ENCODE data around the gene OLA1. TPM values are rescaled to one million over a fixed set of nuclear protein-coding genes. Genes with fewer than 3 reads are reported as not detected.

The OLA1 gene
- total and polyA plus RNA-seq, 2 donors (not counting 1 experiment from before 2014, with no cell fraction given) = 13.9 to 47.7 TPM

- no peaks in the 10 kb centered on the region for H3K27me3 ChIP-seq (replicated peaks in 1 of 4; ENCODE audit: control extremely low read depth in 1 of 4, control insufficient read depth in 3 of 4, insufficient read depth in 4 of 4, low read length in 3 of 4)
- DNase-seq = no peak
- no peak overlapping the region for H3K4me2 ChIP-seq (replicated peaks; ENCODE audit: low read depth, low read length, poor library complexity, severe bottlenecking)
- H3K27ac ChIP-seq (ENCODE audit: low read length in 2 of 2) = no peak overlapping the region
- H3K9ac ChIP-seq (ENCODE audit: low read length) = no peak overlapping the region
- WGBS (ENCODE audit: insufficient coverage) = 87% methylated on average over 10 of the region's 18 CpGs
- no peaks in the 10 kb centered on the region for H4K20me1 ChIP-seq (ENCODE audit: control insufficient read depth, insufficient read depth, low read length, poor library complexity, severe bottlenecking)
- peaks cover 0 to 7% (median 0%) of the 10 kb centered on the region in 3 donors for H3K9me3 ChIP-seq (ENCODE audit: control extremely low read depth in 1 of 3, control insufficient read depth in 2 of 3, insufficient read depth in 1 of 3, low read length in 2 of 3)
- intact Hi-C loops (cut with micrococcal nuclease) = no loop called here
- CTCF ChIA-PET = no interaction called here
- H3K27me3 Mint-ChIP-seq = no peaks in the 10 kb centered on the region
- no peak overlapping the region for H3K4me3 Mint-ChIP-seq
- peaks cover 9% of the 10 kb centered on the region for H3K4me1 Mint-ChIP-seq
- no peak for ATAC-seq (ENCODE audit: low read depth)
- H3K79me2 ChIP-seq (ENCODE audit: control insufficient read depth, insufficient read depth, low read length) = no peaks in the 10 kb centered on the region
- H3K36me3 ChIP-seq (replicated peaks in 1 of 2; ENCODE audit: control extremely low read depth in 1 of 2, control insufficient read depth in 1 of 2, extremely low read depth in 1 of 2, insufficient read depth in 2 of 2, low read length in 1 of 2) = no peaks in the 10 kb centered on the region
- H3K4me1 ChIP-seq (ENCODE audit: control insufficient read depth in 2 of 2, insufficient read depth in 2 of 2, low read length in 2 of 2) = peaks cover 3 to 6% of the 10 kb centered on the region in 2 donors
- no peaks in the 10 kb centered on the region for H3K9me3 Mint-ChIP-seq (ENCODE audit: insufficient read depth)
- H2AFZ ChIP-seq (ENCODE audit: insufficient read depth, low read depth, low read length, poor library complexity, severe bottlenecking) = no peak overlapping the region
- POLR2A ChIA-PET = no interaction called here
- no peak for TF ChIP-seq EZH2 (IDR thresholded peaks at IDR 0.05; ENCODE audit: borderline replicate concordance, insufficient read depth, low read depth, low read length, poor library complexity, severe bottlenecking)
- TF ChIP-seq, protein P1, sequence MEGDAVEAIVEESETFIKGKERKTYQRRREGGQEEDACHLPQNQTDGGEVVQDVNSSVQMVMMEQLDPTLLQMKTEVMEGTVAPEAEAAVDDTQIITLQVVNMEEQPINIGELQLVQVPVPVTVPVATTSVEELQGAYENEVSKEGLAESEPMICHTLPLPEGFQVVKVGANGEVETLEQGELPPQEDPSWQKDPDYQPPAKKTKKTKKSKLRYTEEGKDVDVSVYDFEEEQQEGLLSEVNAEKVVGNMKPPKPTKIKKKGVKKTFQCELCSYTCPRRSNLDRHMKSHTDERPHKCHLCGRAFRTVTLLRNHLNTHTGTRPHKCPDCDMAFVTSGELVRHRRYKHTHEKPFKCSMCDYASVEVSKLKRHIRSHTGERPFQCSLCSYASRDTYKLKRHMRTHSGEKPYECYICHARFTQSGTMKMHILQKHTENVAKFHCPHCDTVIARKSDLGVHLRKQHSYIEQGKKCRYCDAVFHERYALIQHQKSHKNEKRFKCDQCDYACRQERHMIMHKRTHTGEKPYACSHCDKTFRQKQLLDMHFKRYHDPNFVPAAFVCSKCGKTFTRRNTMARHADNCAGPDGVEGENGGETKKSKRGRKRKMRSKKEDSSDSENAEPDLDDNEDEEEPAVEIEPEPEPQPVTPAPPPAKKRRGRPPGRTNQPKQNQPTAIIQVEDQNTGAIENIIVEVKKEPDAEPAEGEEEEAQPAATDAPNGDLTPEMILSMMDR (IDR thresholded peaks at IDR 0.05) = no peak
- H3K27ac Mint-ChIP-seq = no peak overlapping the region
- H3K4me3 ChIP-seq (ENCODE audit: control extremely low read depth in 1 of 5, extremely low read depth in 1 of 5, insufficient read depth in 1 of 5, low read depth in 2 of 5, low read length in 4 of 5) = no peak overlapping the region
Measured at GRCh38 chr2:174023591-174024523, 224.5 kb downstream of the OLA1 start.

Small RNA genes within 50 kb of the gene (small RNA-seq; reads per million reads assigned to genes)
- gene RF00019 (ENCODE audit: insufficient read length, low read depth, low replicate concordance) = not detected

Other genes with a start within 250 kb of the OLA1 start
- not detected in 2 replicates for gene SP9, start 86.4 kb upstream of the OLA1 start, total RNA-seq
- gene SP9, start 86.4 kb upstream of the OLA1 start, polyA plus RNA-seq = not detected in 2 replicates
- gene SCRN3, start 147.2 kb upstream of the OLA1 start, total RNA-seq = 16.9 and 21.6 TPM in 2 replicates
- gene SCRN3, start 147.2 kb upstream of the OLA1 start, polyA plus RNA-seq = 9.8 and 10.3 TPM in 2 replicates
- gene GPR155, start 238.5 kb upstream of the OLA1 start, total RNA-seq = 17.6 and 20.6 TPM in 2 replicates
- 4.2 and 4.9 TPM in 2 replicates for gene GPR155, start 238.5 kb upstream of the OLA1 start, polyA plus RNA-seq

All from B cell (primary cell).